ENCODE measurements around the gene PXDC1. TPM values are rescaled to one million over a fixed set of nuclear protein-coding genes. Genes with fewer than 3 reads are reported as not detected.

PXDC1 gene
- total and polyA plus RNA-seq, 4 donors = 24.1 to 106 (median 77.6) TPM

DNA sequence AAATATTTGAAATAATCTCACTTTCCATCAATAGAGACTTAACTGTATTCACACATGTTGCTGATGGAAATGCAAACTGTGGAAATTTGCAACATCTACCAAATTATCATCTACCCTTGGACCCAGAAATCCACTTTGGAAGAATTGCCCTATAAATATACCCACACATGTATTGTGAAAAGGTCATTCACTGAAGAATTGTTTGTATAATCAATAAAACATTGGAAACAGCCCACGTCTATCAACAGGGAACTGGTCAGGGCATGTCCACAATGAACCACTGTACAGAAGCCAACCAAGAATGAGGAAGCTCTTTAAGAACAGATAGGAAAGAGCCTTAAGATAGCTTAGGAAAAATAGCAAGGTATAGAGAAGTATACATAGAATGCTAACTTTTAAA lies 36.2 kb downstream of the PXDC1 start:
- no peak overlapping the region for H3K9ac ChIP-seq (ENCODE audit: low read depth in 1 of 2, low read length in 2 of 2)
- TF ChIP-seq HNF4G (IDR thresholded peaks at IDR 0.05) = peak; percentile 20
- no peak for TF ChIP-seq GABPA (IDR thresholded peaks at IDR 0.05 in 1 of 2, conservative IDR thresholded peaks at IDR 0.05 in 1 of 2)
- peak; percentile 43 for TF ChIP-seq SP1 (IDR thresholded peaks at IDR 0.05)
- TF ChIP-seq, protein P1, sequence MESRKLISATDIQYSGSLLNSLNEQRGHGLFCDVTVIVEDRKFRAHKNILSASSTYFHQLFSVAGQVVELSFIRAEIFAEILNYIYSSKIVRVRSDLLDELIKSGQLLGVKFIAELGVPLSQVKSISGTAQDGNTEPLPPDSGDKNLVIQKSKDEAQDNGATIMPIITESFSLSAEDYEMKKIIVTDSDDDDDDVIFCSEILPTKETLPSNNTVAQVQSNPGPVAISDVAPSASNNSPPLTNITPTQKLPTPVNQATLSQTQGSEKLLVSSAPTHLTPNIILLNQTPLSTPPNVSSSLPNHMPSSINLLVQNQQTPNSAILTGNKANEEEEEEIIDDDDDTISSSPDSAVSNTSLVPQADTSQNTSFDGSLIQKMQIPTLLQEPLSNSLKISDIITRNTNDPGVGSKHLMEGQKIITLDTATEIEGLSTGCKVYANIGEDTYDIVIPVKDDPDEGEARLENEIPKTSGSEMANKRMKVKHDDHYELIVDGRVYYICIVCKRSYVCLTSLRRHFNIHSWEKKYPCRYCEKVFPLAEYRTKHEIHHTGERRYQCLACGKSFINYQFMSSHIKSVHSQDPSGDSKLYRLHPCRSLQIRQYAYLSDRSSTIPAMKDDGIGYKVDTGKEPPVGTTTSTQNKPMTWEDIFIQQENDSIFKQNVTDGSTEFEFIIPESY (IDR thresholded peaks at IDR 0.05) = peak; percentile 73
- TF ChIP-seq FOXA2 (IDR thresholded peaks at IDR 0.05) = no peak
- TF ChIP-seq FOXA1 (IDR thresholded peaks at IDR 0.05) = no peak
- no peak for TF ChIP-seq NR2F2 (IDR thresholded peaks at IDR 0.05)
- TF ChIP-seq, protein P2, sequence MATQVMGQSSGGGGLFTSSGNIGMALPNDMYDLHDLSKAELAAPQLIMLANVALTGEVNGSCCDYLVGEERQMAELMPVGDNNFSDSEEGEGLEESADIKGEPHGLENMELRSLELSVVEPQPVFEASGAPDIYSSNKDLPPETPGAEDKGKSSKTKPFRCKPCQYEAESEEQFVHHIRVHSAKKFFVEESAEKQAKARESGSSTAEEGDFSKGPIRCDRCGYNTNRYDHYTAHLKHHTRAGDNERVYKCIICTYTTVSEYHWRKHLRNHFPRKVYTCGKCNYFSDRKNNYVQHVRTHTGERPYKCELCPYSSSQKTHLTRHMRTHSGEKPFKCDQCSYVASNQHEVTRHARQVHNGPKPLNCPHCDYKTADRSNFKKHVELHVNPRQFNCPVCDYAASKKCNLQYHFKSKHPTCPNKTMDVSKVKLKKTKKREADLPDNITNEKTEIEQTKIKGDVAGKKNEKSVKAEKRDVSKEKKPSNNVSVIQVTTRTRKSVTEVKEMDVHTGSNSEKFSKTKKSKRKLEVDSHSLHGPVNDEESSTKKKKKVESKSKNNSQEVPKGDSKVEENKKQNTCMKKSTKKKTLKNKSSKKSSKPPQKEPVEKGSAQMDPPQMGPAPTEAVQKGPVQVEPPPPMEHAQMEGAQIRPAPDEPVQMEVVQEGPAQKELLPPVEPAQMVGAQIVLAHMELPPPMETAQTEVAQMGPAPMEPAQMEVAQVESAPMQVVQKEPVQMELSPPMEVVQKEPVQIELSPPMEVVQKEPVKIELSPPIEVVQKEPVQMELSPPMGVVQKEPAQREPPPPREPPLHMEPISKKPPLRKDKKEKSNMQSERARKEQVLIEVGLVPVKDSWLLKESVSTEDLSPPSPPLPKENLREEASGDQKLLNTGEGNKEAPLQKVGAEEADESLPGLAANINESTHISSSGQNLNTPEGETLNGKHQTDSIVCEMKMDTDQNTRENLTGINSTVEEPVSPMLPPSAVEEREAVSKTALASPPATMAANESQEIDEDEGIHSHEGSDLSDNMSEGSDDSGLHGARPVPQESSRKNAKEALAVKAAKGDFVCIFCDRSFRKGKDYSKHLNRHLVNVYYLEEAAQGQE (IDR thresholded peaks at IDR 0.05) = no peak
- TF ChIP-seq, protein P3, sequence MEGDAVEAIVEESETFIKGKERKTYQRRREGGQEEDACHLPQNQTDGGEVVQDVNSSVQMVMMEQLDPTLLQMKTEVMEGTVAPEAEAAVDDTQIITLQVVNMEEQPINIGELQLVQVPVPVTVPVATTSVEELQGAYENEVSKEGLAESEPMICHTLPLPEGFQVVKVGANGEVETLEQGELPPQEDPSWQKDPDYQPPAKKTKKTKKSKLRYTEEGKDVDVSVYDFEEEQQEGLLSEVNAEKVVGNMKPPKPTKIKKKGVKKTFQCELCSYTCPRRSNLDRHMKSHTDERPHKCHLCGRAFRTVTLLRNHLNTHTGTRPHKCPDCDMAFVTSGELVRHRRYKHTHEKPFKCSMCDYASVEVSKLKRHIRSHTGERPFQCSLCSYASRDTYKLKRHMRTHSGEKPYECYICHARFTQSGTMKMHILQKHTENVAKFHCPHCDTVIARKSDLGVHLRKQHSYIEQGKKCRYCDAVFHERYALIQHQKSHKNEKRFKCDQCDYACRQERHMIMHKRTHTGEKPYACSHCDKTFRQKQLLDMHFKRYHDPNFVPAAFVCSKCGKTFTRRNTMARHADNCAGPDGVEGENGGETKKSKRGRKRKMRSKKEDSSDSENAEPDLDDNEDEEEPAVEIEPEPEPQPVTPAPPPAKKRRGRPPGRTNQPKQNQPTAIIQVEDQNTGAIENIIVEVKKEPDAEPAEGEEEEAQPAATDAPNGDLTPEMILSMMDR (IDR thresholded peaks at IDR 0.05; ENCODE audit: low read depth, low read length, missing input control) = no peak
- TF ChIP-seq HNF4A (conservative IDR thresholded peaks at IDR 0.05) = peak; percentile 75 to 79
- peak in 1 of 2 donors; percentile 38 for TF ChIP-seq JUND (IDR thresholded peaks at IDR 0.05)
- peak; percentile 71 to 87 for TF ChIP-seq RXRA (IDR thresholded peaks at IDR 0.05)
- TF ChIP-seq RAD21 (IDR thresholded peaks at IDR 0.05) = peak; percentile 39 to 59
- TF ChIP-seq EGR1 (IDR thresholded peaks at IDR 0.05; ENCODE audit: low read depth in 2 of 2) = peak in 1 of 2 donors; percentile 58
- TF ChIP-seq, protein P4, sequence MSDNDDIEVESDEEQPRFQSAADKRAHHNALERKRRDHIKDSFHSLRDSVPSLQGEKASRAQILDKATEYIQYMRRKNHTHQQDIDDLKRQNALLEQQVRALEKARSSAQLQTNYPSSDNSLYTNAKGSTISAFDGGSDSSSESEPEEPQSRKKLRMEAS (IDR thresholded peaks at IDR 0.05) = peak; percentile 75
- TF ChIP-seq, protein P5, sequence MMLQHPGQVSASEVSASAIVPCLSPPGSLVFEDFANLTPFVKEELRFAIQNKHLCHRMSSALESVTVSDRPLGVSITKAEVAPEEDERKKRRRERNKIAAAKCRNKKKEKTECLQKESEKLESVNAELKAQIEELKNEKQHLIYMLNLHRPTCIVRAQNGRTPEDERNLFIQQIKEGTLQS (IDR thresholded peaks at IDR 0.05) = no peak
- no peak for TF ChIP-seq TAF1 (conservative IDR thresholded peaks at IDR 0.05)
- TF ChIP-seq YY1 (IDR thresholded peaks at IDR 0.05) = no peak
- no peak overlapping the region for H3K27ac ChIP-seq (ENCODE audit: low read depth in 1 of 2, low read length in 2 of 2)
- H3K4me1 ChIP-seq (ENCODE audit: control insufficient read depth in 4 of 4, insufficient read depth in 4 of 4, low read length in 3 of 4) = peaks cover 0 to 10% (median 6%) of the 10 kb centered on the region in 4 donors
- DNase-seq (ENCODE audit: low spot score) = no peak
- WGBS = 0% methylated on average over 1 of the region's 1 CpG
- no peak overlapping the region for H3K4me3 ChIP-seq (ENCODE audit: low read depth in 1 of 3, low read length in 3 of 3)
- no peaks in the 10 kb centered on the region for H3K27me3 ChIP-seq (ENCODE audit: control insufficient read depth in 4 of 4, insufficient read depth in 4 of 4, low read length in 3 of 4)
- H3K9me3 ChIP-seq (ENCODE audit: control insufficient read depth in 4 of 4, low read length in 3 of 4) = no peaks in the 10 kb centered on the region
- peaks cover 0 to 3% (median 0%) of the 10 kb centered on the region in 4 donors for H3K36me3 ChIP-seq (ENCODE audit: control insufficient read depth in 4 of 4, insufficient read depth in 3 of 4, low read depth in 1 of 4, low read length in 3 of 4)

All from liver (tissue), 9 donors.